Amygdala (tissue), 56 donors: Measurements from ENCODE around the gene BMP10.

Source experiments
- DNase-seq, 56 donors: peaks; one replicate each; lab custom pipeline; 2025; lab: John Stamatoyannopoulos, UW

Gene BMP10

DNA sequence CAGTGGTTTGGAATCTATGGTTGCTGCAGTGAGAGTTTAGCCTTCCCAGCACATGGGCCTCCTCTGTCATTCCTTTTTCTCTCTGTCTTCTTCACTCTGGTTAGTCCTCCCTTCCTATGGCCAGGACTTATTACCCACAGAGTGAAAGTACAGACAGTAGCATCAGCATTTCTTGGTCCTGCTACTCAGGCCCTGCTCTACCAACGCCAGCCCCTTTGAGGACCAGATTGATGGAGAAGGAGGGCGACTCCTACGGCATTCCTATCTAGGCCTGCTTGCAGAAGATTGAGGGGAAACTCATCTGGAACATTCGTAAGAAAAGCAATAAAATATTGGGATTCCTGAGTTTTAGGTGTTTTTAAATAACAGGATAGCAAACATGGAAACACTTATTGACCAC is 43.5 kb downstream of the BMP10 start:
- no peak for DNase-seq

- DNase-seq = no peak
These were observed 45.3 kb downstream of the BMP10 start for GRCh38 chr2:68825866-68826265.

DNA sequence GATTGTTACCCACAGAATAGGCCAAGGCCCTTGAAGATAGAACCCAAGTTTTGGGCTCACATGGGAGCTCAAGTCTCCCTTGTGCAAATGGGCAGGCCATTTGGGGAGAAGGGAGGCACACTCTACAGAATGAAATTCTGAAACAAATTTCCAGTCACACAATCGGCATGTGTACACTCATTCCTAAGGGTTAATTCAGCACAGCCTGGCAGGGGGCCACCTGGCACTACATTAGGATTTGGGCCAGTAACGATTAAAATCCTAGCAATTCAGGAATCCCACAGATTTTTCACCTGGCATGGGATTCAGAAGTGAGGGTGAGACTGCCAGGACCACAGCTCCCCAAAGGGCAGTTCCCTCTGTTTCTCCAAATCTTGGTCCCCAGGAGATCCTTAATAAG is 46.4 kb downstream of the BMP10 start:
- no peak for DNase-seq

DNA sequence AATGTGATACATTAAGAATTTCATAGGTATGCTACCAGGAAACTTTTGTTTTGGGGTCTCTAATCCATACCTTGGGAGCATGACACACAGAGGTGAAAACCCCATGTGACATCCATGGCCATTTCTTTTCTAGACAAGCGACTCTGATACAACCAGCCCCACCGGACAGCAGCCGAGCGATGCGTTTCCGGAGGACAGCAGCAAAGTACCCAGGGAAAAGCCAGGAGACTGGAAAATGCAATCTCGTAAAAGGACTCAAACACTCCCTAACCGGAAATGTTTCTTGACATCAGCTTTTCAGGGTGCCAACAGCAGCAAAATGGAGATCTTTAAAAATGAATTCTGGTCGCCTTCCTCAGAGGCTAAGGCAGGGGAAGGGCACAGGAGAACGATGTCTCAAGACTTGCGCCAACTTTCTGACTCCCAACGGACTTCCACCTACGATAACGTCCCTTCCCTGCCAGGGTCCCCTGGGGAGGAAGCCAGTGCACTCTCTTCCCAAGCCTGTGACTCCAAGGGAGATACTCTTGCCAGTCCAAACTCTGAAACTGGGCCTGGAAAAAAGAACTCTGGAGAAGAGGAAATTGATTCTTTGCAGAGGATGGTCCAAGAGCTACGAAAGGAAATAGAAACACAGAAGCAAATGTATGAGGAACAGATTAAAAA is 48.9 kb downstream of the BMP10 start:
- DNase-seq = no peak

DNA sequence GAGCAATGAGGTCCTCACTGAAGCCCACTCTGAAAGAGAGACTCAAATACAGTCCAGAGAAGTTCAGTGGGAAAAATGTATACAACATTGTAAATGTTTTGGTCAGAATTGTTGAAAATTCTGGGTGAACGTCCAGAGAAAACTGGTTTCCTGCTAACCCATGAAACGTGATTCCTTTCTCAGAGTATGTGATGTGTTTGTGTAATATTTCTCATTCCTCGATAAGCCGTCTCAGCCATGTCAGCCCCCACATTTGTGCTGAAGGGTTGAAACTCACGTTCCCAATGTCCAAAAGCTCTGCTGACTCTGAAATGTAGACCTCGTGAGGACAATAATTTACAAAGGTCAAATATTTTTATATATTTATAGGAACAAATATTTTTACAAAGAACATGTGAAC is 51.6 kb downstream of the BMP10 start:
- DNase-seq = no peak

- DNase-seq = no peak
These were observed 53.9 kb downstream of the BMP10 start for GRCh38 chr2:68817306-68817705.
